Heart left ventricle (tissue), 13 donors: ENCODE data around the gene RAVER2.

Experiments used
- CTCF ChIP-seq, 12 donors: fragments of 200-600 bp; sonication (generic) in 4 of 12; IDR thresholded peaks; one replicate each; pipeline versions ENCODE4 v1.5.0 to v1.8.0; 2018 to 2022; ENCODE audit warnings: antibody characterized with exemption in 12 of 12, mild to moderate bottlenecking in 5 of 12
- POLR2A ChIP-seq, 2 donors: fragments of 450-650 bp; IDR thresholded peaks; one replicate each; pipeline ENCODE4 v1.6.1; 2017; ENCODE audit warnings: antibody characterized with exemption in 2 of 2, mild to moderate bottlenecking in 2 of 2, moderate library complexity in 2 of 2
- donor health status: ischemic (EF 13 %, LVEDD 7.1; RV severe dilation, severe dysfunction).
- donor health status: DM: no; HTN: yes; CAD: no.
- donor health status: DM: no; HTN: no; CAD: no.
- donor health status: ischemic (EF 25% LVEDD 6.9; RV normal size, moderate dysfunction).
- donor health status: ischemic (EF 25% LVEDD 5.7; RV mildly dilated, moderate dysfunction).
- donor health status: ischemic (EF 35%, LVEDD 5.7; RV mildly dilated, moderate dysfunction).
- donor health status: nonischemic (EF 11% LVEDD 7.7; RV severe dilation, severe dysfunction).
- donor health status: DM: yes; HTN: yes; CAD: no.
- donor health status: PGD.
- donor health status: ischemic (EF 29% LVEDD 5.4; RV normal size, mild dysfunction).
- donor health status: nonischemic (EF 23%, LVEDD 6.1; RV moderate dilation, normal function).

GRCh38 chr1:64881281-64881680, 136.4 kb downstream of the RAVER2 start:
- TF ChIP-seq POLR2A (IDR thresholded peaks at IDR 0.05) (no peak), CTCF (IDR thresholded peaks at IDR 0.05) (no peak)
